Measurements from ENCODE around the gene SP9.
A peak's percentile ranks its signal among the peaks of the same experiment; 100 is the strongest.

Gene SP9

DNA sequence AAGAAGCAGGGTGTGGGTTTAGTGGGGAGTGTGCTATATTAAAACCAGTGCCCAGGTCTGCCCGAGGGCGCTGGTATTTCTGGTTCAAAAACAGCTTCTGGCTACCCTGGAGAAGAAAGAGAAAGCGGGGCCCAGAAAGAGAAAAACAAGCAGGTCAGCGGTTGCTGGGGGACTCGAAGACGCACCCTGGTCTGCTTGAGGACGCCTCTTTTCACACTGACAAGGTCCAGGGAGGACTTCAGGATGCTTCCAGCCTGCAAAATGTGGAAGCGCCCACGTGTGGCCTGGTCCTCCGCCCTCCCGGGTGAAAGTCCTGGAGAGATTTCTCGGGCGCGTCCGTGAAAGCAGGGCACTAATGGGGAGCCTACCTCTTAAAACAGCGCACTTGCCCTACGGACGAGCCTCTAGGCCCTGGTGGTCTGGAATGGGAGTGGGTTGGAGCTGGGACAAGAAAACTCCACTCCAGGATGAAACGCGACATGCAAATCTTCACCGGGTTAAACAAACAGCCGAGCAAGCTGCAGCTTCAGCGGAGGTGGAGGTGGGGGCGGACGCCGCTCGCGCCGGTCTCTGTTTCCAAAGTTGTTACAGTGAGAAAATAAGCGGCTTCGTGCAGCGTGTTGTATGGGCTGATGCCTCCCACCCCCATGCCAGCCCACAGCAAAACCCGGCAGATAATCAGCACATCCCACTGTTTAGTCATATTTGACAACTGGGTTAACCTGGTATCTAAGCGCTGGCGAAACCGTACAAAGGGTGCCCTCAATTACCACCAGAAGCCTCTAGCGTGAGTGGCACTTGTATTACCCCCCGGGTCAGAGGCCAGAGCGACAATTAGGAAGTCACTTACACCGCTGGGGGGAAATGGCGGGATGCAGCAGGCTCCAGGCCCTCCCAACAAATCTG, 1.1 kb upstream of the SP9 start:
- 0 out of 2 replicates have a peak, but pooled peaks cover 3% of the 10 kb centered on the region for H3F3A ChIP-seq (ENCODE audit: insufficient read depth, low read length)
- no peak overlapping the region for H3K9ac ChIP-seq (ENCODE audit: low read length)
- H3K27ac ChIP-seq (ENCODE audit: low read depth, low read length, poor library complexity, severe bottlenecking), result no peak overlapping the region
- no peaks in the 10 kb centered on the region for H3K79me2 ChIP-seq (ENCODE audit: insufficient read depth, low read length)
- no peak overlapping the region for H2AFZ ChIP-seq (ENCODE audit: low read length)
- 0 out of 2 replicates have a peak, but pooled peaks cover 8% of the 10 kb centered on the region for H3K27me3 ChIP-seq (ENCODE audit: insufficient read depth, low read length)
- no peaks in the 10 kb centered on the region for H3K36me3 ChIP-seq (ENCODE audit: insufficient read depth, low read length)
- H3K4me3 ChIP-seq (ENCODE audit: low read depth, low read length, poor library complexity, severe bottlenecking), result peak overlapping the region; percentile 55
- no peaks in the 10 kb centered on the region for H4K20me1 ChIP-seq (ENCODE audit: insufficient read depth, low read length)
- H3K9me2 ChIP-seq (ENCODE audit: low read depth, low read length), result no peaks in the 10 kb centered on the region
- peaks cover 35% of the 10 kb centered on the region for H3K4me1 ChIP-seq (ENCODE audit: insufficient read depth, low read length, severe bottlenecking)
- no peaks in the 10 kb centered on the region for H3K9me3 ChIP-seq (ENCODE audit: low read length)
- TF ChIP-seq, protein P1, sequence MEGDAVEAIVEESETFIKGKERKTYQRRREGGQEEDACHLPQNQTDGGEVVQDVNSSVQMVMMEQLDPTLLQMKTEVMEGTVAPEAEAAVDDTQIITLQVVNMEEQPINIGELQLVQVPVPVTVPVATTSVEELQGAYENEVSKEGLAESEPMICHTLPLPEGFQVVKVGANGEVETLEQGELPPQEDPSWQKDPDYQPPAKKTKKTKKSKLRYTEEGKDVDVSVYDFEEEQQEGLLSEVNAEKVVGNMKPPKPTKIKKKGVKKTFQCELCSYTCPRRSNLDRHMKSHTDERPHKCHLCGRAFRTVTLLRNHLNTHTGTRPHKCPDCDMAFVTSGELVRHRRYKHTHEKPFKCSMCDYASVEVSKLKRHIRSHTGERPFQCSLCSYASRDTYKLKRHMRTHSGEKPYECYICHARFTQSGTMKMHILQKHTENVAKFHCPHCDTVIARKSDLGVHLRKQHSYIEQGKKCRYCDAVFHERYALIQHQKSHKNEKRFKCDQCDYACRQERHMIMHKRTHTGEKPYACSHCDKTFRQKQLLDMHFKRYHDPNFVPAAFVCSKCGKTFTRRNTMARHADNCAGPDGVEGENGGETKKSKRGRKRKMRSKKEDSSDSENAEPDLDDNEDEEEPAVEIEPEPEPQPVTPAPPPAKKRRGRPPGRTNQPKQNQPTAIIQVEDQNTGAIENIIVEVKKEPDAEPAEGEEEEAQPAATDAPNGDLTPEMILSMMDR (IDR thresholded peaks at IDR 0.05; ENCODE audit: low read length), result no peak
- TF ChIP-seq EZH2 (IDR thresholded peaks at IDR 0.05; ENCODE audit: borderline replicate concordance, low read length), result no peak
- peak overlapping the region; percentile 69 for H3K4me2 ChIP-seq (ENCODE audit: low read length)

DNA sequence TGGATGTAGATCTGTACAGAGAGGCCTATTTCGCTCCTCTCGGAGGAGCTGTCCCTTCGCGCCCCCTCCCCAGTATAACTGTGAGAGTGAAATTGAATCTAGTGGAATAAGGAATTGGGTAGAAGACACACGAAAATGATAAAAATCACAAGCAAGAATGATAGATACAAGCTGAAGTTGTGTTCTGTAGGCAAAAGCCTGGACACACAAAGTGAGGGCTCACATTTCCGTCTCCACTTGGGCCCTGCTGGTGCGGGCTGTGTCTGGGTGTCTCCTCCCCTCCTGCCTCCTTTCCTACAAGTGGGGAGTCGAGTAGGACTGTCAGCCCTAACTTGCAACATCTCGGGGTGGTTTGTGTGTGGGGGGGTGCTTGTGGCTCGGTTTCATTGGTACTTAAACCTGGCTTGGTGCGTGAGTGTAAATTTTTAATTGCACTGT, 457 bp upstream of the SP9 start:
- no peak for TF ChIP-seq EZH2 (IDR thresholded peaks at IDR 0.05; ENCODE audit: borderline replicate concordance, low read length)
- TF ChIP-seq, protein P1 (IDR thresholded peaks at IDR 0.05; ENCODE audit: low read length), result no peak

DNA sequence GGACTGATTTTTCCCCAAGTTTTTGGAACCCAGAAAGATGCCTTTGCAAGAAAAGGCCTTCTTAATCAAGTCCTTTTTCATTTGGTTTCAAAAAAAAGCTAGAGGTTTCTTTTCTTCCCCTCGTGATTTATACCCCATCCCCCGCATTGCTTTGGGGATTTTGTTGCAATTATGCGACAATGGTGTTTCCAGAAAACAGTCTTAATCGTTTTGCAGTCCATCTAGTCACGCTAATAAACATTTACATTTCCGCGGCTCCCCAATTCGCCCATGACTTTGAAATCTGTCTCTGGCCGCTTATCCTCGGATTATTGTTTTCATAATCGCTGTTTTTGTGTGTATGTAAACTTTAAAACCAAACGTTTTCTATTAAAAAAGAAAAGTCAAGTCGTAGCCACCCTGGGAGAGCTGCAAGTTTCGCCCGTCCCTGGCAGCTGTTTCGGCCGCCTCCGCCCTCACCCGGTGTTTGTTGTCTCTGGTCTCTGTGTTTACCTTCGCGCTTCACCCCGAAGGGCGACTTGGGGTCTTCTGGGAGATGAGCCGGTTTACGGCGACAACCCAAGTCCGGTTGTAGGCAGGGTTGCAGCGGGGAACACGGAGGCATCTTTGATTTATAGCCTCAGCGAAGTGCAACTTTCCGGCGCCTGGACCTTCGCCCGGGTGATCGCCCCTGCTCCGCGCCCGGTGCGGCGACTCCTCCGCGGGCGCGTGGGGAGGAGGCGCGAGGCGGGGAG, 667 bp downstream of the SP9 start:
- H3K4me2 ChIP-seq (ENCODE audit: low read length), result no peak overlapping the region
- no peak overlapping the region for H3K27ac ChIP-seq (ENCODE audit: low read depth, low read length, poor library complexity, severe bottlenecking)
- no peaks in the 10 kb centered on the region for H3K79me2 ChIP-seq (ENCODE audit: insufficient read depth, low read length)
- H3K9me2 ChIP-seq (ENCODE audit: low read depth, low read length), result no peaks in the 10 kb centered on the region
- H3K9me3 ChIP-seq (ENCODE audit: low read length), result no peaks in the 10 kb centered on the region
- H3F3A ChIP-seq (ENCODE audit: insufficient read depth, low read length), result 0 out of 2 replicates have a peak, but pooled peaks cover 3% of the 10 kb centered on the region
- H3K27me3 ChIP-seq (ENCODE audit: insufficient read depth, low read length), result 0 out of 2 replicates have a peak, but pooled peaks cover 8% of the 10 kb centered on the region
- H3K4me3 ChIP-seq (ENCODE audit: low read depth, low read length, poor library complexity, severe bottlenecking), result no peak overlapping the region
- H2AFZ ChIP-seq (ENCODE audit: low read length), result no peak overlapping the region
- H3K36me3 ChIP-seq (ENCODE audit: insufficient read depth, low read length), result no peaks in the 10 kb centered on the region
- H3K9ac ChIP-seq (ENCODE audit: low read length), result no peak overlapping the region
- TF ChIP-seq EZH2 (IDR thresholded peaks at IDR 0.05; ENCODE audit: borderline replicate concordance, low read length), result no peak
- TF ChIP-seq, protein P1 (IDR thresholded peaks at IDR 0.05; ENCODE audit: low read length), result no peak
- H3K4me1 ChIP-seq (ENCODE audit: insufficient read depth, low read length, severe bottlenecking), result peaks cover 46% of the 10 kb centered on the region
- H4K20me1 ChIP-seq (ENCODE audit: insufficient read depth, low read length), result no peaks in the 10 kb centered on the region

More for the DNA sequence above, 457 bp upstream of the SP9 start:
- Histone ChIP-seq H4K20me1 (ENCODE audit: insufficient read depth, low read length) (no peaks in the 10 kb centered on the region), H3K4me2 (ENCODE audit: low read length) (peak overlapping the region; percentile 69), H3K36me3 (ENCODE audit: insufficient read depth, low read length) (no peaks in the 10 kb centered on the region), H3K27me3 (ENCODE audit: insufficient read depth, low read length) (0 out of 2 replicates have a peak, but pooled peaks cover 8% of the 10 kb centered on the region), H3F3A (ENCODE audit: insufficient read depth, low read length) (0 out of 2 replicates have a peak, but pooled peaks cover 3% of the 10 kb centered on the region), H3K4me1 (ENCODE audit: insufficient read depth, low read length, severe bottlenecking) (peaks cover 42% of the 10 kb centered on the region), H3K79me2 (ENCODE audit: insufficient read depth, low read length) (no peaks in the 10 kb centered on the region), H3K4me3 (ENCODE audit: low read depth, low read length, poor library complexity, severe bottlenecking) (peak overlapping the region; percentile 55), H3K9me2 (ENCODE audit: low read depth, low read length) (no peaks in the 10 kb centered on the region), H3K27ac (ENCODE audit: low read depth, low read length, poor library complexity, severe bottlenecking) (no peak overlapping the region), H3K9ac (ENCODE audit: low read length) (no peak overlapping the region), H2AFZ (ENCODE audit: low read length) (no peak overlapping the region), H3K9me3 (ENCODE audit: low read length) (no peaks in the 10 kb centered on the region)
